Muscle layer of colon (tissue), 2 donors: ENCODE data around the gene BHLHE41.

Experiments used
- H3K27ac ChIP-seq: one replicate; pipeline ENCODE4 v1.7.0; 2013; ENCODE audit warnings: low read depth, mild to moderate bottlenecking, low read length, moderate library complexity
- H3K27me3 ChIP-seq, 2 donors: one replicate each; pipeline ENCODE4 v1.7.0; 2013; ENCODE audit warnings: low read length in 2 of 2, mild to moderate bottlenecking in 2 of 2; ENCODE audit not compliant: insufficient read depth in 2 of 2, control insufficient read depth in 1 of 2
- H3K36me3 ChIP-seq: one replicate; pipeline ENCODE4 v1.7.0; 2013; ENCODE audit warnings: mild to moderate bottlenecking, low read length; ENCODE audit not compliant: insufficient read depth
- H3K4me1 ChIP-seq: one replicate; pipeline ENCODE4 v1.7.0; 2013; ENCODE audit warnings: mild to moderate bottlenecking, low read length; ENCODE audit not compliant: insufficient read depth
- H3K4me3 ChIP-seq, 2 donors: one replicate each; pipeline ENCODE4 v1.7.0; 2013; ENCODE audit warnings: low read length in 2 of 2, low read depth in 1 of 2, mild to moderate bottlenecking in 1 of 2, moderate library complexity in 1 of 2
- H3K9ac ChIP-seq: one replicate; pipeline ENCODE4 v1.7.0; 2013; ENCODE audit warnings: low read length
- H3K9me3 ChIP-seq: one replicate; pipeline ENCODE4 v1.7.0; 2013; ENCODE audit warnings: mild to moderate bottlenecking, low read length
- donor health status: abdominal sarcoma.
- donor health status: Adenocarcinoma of cecum.

Gene BHLHE41

DNA sequence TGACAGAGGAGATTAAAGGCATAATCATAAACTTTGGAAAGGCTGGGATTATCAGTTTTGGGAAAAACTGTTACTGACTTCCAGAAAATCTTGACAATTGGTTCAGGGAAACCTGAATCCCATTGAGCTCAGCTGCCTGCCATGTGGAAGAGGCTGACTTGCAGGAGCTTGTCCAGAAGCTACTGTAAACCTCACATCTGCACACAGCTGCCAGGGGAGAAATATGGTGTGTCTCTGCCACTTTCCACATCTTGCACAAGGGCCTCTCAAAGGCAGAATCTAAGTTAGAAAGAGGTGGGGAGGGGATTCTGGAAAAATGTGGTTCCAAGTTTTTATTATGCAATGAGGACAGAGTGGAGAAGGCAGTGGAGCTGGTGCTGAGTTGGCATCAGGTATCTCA, 8.7 kb upstream of the BHLHE41 start:
- Histone ChIP-seq H3K27me3 (no peaks in the 10 kb centered on the region), H3K9ac (no peak overlapping the region), H3K27ac (no peak overlapping the region), H3K4me3 (no peak overlapping the region), H3K36me3 (no peaks in the 10 kb centered on the region), H3K4me1 (peaks cover 14% of the 10 kb centered on the region), H3K9me3 (no peaks in the 10 kb centered on the region)

DNA sequence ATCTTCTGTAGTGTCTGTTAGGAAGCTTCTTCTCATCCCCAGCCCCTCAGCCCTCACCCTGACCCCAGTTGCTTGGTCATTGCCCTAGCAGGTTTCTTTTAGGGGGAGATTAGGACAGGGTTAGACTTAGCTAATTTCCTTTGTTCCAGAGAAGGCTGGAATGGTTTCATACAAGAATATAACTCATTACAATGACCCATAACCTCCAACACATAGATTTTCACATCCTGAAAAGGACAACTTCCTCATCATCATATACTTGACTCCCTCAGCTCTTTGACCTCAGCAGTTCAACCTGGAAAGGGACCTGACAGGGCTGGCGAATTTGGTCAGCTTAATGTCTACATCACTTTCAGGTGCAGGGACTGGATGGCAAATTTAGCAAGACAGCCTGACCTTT, 8.0 kb upstream of the BHLHE41 start:
- H3K36me3 ChIP-seq: no peaks in the 10 kb centered on the region
- no peaks in the 10 kb centered on the region for H3K27me3 ChIP-seq
- H3K9me3 ChIP-seq: no peaks in the 10 kb centered on the region
- H3K4me1 ChIP-seq: peaks cover 14% of the 10 kb centered on the region
- H3K4me3 ChIP-seq: no peak overlapping the region
- H3K9ac ChIP-seq: no peak overlapping the region
- H3K27ac ChIP-seq: no peak overlapping the region

DNA sequence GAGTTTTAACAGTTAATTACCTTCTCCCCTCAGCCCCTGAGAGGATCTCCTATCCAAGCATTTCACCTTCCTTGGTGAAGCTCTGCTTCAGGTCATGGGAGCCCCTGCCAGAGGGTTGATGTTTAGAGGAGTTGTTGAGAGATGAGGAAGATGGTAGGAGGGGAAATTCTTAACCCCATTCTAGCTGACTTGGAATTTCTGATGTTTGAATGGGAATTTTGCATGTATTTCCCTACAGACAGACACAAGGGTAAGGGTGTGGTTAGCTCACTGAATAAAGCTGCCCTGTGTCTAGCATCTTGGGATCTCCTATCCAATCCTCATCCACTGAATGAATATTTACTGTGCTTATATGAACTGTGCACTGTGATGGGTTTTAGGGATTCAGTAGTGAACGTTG, 7.1 kb upstream of the BHLHE41 start:
- H3K9me3 ChIP-seq: no peaks in the 10 kb centered on the region
- no peak overlapping the region for H3K9ac ChIP-seq
- H3K36me3 ChIP-seq: no peaks in the 10 kb centered on the region
- peaks cover 18% of the 10 kb centered on the region for H3K4me1 ChIP-seq
- H3K27ac ChIP-seq: no peak overlapping the region
- H3K27me3 ChIP-seq: no peaks in the 10 kb centered on the region
- no peak overlapping the region for H3K4me3 ChIP-seq

DNA sequence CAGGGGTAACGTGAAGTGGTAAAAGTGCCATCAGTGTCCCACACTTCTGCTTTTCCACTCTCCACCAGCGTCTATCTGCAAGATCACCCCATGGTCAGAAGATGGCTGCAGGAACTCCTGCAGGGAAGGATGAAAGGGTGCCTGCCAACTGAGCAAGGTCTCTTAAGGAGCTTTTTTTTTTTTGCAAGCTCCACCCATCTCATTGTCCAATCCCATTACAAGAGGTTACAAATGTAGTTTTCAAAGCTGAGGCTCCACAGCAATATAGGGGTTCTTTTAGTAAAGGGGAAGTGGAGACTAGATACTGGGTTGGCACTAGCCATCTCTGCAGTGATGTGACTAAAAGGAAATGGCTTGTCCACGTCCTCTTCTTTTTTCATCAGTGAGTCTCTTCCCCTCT, 5.9 kb upstream of the BHLHE41 start:
- Histone ChIP-seq H3K27me3 (no peaks in the 10 kb centered on the region), H3K4me1 (peaks cover 18% of the 10 kb centered on the region), H3K9ac (no peak overlapping the region), H3K27ac (no peak overlapping the region), H3K36me3 (no peaks in the 10 kb centered on the region), H3K9me3 (no peaks in the 10 kb centered on the region), H3K4me3 (no peak overlapping the region)

DNA sequence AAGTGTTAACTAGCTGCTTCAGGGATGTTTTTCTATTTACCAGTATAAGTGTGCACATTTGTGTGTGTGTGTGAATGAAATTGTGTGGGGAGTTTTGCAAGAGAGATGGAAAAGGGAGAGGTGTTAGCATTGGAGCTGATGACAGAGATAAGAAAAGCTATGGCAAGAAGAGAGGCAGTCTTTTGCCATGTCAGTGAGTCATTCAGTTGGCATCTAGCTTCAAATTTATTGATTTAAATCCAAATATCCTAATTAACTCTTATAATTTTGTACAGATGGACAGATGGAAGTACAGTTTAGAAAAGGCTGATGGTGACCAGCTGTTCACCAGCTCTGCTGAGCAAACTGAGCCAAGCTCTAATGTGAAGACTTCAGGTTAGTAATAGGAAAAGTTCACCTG, 3.3 kb upstream of the BHLHE41 start:
- Histone ChIP-seq H3K36me3 (no peaks in the 10 kb centered on the region), H3K27me3 (no peaks in the 10 kb centered on the region), H3K27ac (no peak overlapping the region), H3K9ac (no peak overlapping the region), H3K9me3 (no peaks in the 10 kb centered on the region), H3K4me3 (no peak overlapping the region), H3K4me1 (peaks cover 7% of the 10 kb centered on the region)

DNA sequence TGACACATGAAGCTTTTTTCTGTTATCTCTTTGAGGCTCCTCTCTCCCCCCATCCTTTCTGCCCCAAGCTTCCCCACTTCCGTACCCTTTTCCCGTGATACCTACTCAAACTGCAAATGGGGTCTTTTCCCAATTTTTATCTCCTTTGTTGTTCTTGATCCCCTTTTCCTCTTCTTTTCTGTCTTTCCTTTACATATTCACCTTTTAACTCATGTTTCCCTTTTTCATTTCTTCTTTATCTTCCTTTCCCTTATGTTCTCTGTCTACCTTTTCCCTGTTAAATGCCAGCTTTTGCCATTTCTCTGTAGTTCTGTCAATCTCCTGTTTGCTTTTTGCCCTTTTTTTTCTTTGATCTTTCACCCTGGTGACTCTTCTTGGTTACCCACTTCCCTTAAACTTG, 2.6 kb upstream of the BHLHE41 start:
- Histone ChIP-seq H3K9ac (peak overlapping the region; percentile 23), H3K4me1 (peaks cover 7% of the 10 kb centered on the region), H3K36me3 (no peaks in the 10 kb centered on the region), H3K27ac (peak overlapping the region; percentile 96), H3K9me3 (no peaks in the 10 kb centered on the region), H3K4me3 (no peak overlapping the region), H3K27me3 (no peaks in the 10 kb centered on the region)

DNA sequence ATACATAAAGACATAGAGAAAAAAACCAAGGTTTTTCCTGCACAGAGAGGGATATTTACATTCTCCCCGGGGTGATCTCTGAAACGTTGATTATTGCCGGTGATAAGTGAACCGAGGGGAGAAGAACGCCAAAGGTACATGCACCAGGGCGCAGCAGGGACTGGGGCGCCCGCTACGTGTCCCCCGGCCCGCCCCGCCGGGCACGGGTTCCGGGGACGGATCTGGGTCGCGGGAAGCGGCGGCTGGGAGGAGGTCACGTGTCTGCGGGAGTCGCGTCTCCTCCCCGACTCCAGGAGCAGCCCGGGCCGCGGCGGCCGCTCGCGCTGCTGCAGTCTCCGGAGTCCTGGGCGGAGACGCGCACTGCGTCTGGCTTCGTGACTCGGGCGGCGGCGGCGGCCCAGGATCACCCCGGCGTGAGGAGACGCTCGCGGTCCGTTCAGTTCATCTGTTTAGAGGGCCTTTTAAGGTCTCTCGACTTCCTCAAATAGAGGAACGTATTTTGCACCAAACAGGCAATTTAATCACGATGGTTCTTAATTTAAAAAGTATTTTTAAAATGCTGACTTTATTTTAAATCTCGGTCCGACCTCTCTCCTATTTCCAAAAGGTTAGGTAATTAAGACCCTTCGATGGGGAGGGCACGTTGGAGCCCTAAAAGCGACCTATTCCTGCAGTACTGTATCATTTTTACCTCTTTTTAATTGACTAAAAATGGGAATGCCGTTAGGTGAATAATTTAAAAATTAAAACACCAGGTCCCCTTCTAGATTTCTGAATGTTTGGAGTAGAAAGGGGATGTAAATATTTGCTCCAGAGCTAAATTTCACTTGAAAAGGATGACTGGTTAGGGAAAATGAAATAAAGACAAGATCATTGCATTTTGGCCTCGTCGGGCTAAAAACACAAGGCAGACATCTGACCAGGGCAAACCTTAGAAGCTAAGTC, 1.8 kb upstream of the BHLHE41 start:
- Histone ChIP-seq H3K36me3 (no peaks in the 10 kb centered on the region), H3K27ac (peak overlapping the region; percentile 96), H3K9ac (peak overlapping the region; percentile 97), H3K9me3 (no peaks in the 10 kb centered on the region), H3K27me3 (no peaks in the 10 kb centered on the region), H3K4me1 (peaks cover 7% of the 10 kb centered on the region), H3K4me3 (peak overlapping the region; percentile 66 to 89)

DNA sequence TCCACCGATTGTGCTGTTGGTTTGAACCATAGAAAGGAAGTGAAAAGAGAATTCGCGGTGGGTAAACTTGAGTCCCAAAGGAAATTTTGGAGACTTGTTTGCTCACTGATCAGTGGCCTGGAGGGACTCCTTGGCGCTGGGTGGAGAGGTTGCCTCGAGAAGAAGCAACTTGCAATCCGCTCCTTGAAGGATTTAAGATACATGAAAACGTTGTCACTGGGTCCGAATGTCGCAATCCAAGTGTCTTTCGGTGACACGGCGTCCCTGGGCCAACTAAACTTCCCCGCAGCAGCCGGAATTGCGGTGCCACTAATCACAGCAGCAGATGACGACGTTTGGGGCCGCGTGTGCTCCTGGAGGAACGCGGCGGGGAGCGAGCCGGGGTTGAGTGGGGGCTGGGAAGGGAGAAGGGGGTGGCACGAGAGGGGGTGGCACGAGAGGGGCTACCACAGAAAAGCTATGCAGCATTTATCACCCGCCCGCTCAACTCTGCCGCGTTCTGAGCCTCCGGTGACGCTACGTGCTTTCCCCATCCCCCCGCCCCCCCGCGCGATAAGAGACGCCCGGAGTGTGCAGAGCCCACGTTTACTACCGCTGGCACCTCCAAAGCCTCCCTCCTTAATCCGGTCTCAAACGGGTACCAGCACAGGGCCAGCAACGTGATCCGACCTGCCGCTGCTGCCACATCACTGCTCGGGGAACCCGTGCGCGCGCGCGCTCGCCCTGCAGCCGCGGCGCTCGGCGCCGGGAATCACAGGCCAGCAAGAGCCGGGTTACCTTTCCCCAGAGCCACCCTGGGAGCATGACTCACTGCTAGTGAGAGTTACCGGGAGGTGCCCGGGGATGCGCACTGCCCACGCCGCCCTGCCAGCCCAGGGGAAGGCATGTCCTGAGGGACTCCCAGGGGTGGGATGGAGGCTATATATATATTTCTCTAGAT, 833 bp upstream of the BHLHE41 start:
- Histone ChIP-seq H3K9ac (peak overlapping the region; percentile 97), H3K27me3 (no peaks in the 10 kb centered on the region), H3K4me1 (peaks cover 13% of the 10 kb centered on the region)

DNA sequence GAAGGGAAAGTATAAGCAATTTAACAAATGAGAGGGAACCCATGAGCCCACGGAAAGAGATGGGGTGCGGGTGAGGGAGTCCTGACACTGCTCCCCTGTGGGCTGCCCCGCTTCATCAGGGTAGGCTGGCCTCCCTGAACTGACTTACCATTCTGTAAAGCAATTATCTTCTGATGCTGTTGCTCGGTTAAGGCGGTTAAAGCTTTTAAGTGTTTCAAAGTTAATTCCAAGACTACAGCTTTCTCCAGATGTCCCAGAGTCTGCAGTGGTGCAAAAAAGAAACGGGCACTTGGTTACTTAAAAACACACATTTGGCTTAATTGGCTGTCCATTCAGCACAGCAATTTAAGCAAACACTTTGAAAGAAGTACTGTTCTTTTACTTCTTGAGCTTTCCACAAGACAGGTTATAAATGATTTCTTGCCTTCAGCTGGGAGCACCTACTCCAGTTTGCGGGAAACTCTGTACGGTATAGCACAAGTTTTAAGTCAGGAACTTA, 1.3 kb downstream of the BHLHE41 start:
- Histone ChIP-seq H3K27ac (peak overlapping the region; percentile 85), H3K9ac (peak overlapping the region; percentile 96), H3K27me3 (no peaks in the 10 kb centered on the region), H3K4me3 (peak overlapping the region; percentile 80 to 82), H3K9me3 (no peaks in the 10 kb centered on the region), H3K36me3 (no peaks in the 10 kb centered on the region), H3K4me1 (peaks cover 29% of the 10 kb centered on the region)

More for the DNA sequence above, 833 bp upstream of the BHLHE41 start:
- Histone ChIP-seq H3K27ac (peak overlapping the region; percentile 96), H3K36me3 (no peaks in the 10 kb centered on the region), H3K9me3 (no peaks in the 10 kb centered on the region), H3K4me3 (peak overlapping the region; percentile 66 to 89)

DNA sequence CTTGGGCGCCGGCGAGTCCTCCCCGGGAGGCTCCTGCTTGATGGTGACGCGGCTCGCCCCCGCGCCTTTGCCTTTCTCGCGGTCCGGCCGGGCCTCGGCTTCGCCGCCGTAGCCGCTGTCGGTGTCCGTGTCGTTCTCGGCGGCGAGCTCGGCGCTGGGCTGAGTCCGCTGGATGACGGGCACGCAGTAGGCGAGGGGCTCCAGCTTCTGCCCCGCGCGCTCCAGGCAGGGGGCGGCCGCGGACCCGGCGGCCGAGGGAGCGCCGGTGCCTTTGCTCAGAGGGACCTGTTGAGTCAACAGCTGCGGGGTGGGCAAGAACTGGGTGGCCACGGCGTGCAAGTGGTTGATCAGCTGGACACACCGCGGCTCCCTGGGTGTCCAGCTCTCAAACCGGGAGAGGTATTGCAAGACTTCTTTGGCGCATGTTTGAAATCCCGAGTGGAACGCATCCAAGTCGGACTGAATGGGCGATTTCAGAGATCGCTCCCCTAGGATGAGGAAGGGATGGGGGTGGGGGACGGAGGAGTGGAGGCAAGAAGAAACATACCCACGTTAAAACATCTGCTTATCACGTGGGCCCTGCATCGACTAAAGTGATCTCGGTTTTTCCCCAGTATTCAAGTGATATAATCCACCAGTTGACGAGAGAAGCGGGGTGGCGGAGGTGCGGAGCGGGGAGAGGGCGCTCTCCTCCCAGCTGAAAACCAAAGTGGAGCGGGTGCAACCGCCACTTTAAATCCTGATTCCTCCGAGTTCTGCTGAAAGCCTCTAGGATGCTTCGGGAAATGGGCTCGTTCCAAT, 2.0 kb downstream of the BHLHE41 start:
- H3K9ac ChIP-seq: peak overlapping the region; percentile 96
- H3K27me3 ChIP-seq: no peaks in the 10 kb centered on the region

More for the DNA sequence above, 2.0 kb downstream of the BHLHE41 start:
- H3K4me3 ChIP-seq: peak overlapping the region; percentile 80 to 82
- peaks cover 29% of the 10 kb centered on the region for H3K4me1 ChIP-seq
- H3K36me3 ChIP-seq: no peaks in the 10 kb centered on the region
- H3K27ac ChIP-seq: peak overlapping the region; percentile 85
- H3K9me3 ChIP-seq: no peaks in the 10 kb centered on the region
